GM12875 (cell line): ENCODE measurements around the gene PAPOLG.

Experiments
- H3K4me3 ChIP-seq: one replicate; pipeline ENCODE4 v1.5.1; 2011; ENCODE audit warnings: low read depth, low read length, control low read depth
- TF ChIP-seq, protein P1 (sequence below): IDR thresholded peaks from 2 replicates; pipeline ENCODE4 v1.5.1; 2011; ENCODE audit warnings: low read depth, mild to moderate bottlenecking, control low read depth, inconsistent platforms, low read length, moderate library complexity, borderline replicate concordance; ENCODE audit not compliant: insufficient read depth

Gene PAPOLG

DNA sequence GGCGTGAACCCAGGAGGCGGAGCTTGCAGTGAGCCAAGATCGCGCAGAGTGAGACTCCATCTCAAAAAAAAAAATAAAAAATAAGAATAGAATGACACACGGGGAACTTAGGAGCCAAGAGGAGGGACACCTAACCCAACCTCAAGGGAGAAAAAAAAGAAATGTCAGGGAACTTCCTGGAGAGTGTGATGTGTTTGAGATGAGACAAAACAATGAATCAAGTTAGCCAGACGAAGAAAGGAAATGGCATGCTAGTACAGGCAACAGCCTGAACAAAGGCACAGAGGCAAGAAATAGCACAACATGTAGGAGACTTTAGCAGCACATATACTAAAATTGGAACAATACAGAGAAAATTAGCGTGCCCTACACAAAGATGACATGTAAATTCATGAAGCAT is 36.7 kb upstream of the PAPOLG start:
- TF ChIP-seq, protein P1, sequence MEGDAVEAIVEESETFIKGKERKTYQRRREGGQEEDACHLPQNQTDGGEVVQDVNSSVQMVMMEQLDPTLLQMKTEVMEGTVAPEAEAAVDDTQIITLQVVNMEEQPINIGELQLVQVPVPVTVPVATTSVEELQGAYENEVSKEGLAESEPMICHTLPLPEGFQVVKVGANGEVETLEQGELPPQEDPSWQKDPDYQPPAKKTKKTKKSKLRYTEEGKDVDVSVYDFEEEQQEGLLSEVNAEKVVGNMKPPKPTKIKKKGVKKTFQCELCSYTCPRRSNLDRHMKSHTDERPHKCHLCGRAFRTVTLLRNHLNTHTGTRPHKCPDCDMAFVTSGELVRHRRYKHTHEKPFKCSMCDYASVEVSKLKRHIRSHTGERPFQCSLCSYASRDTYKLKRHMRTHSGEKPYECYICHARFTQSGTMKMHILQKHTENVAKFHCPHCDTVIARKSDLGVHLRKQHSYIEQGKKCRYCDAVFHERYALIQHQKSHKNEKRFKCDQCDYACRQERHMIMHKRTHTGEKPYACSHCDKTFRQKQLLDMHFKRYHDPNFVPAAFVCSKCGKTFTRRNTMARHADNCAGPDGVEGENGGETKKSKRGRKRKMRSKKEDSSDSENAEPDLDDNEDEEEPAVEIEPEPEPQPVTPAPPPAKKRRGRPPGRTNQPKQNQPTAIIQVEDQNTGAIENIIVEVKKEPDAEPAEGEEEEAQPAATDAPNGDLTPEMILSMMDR, result no peak

DNA sequence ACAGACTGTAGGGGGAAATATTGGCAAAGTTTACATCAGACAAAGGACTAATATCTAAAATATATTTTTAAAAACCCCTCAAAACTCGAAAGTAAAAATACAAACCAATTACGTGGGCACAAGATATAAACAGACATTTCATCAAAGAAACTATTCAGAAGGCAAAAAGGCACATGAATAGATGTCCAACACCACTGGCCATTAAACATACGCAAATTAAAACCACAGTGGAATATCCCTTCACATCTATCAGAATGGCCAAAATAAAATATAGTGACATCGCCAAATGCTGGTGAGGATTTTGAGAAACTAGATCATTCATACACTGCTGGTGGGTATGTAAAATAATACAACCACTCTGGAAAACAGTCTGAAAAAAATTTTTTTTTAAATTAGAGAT is 30.6 kb upstream of the PAPOLG start:
- TF ChIP-seq, protein P1, result no peak

More for the DNA sequence above, 36.7 kb upstream of the PAPOLG start:
- no peak overlapping the region for H3K4me3 ChIP-seq

DNA sequence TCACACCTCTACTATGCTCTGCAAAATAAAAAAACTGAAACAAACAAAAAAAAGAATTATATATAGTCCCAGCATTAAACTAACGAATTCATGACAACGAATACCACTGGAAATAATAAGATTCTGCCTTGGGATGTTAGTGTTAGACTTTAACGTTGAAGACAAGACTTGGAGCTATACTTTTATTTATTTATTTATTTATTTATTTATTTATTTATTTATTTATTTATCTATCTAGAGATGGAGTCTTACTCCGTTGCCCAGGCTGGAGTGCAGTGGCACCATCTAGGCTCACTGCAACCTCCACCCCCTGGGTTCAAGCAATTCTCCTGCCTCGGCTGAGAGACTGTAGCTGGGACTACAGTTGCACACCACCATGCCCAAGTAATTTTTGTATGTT is 27.2 kb upstream of the PAPOLG start:
- TF ChIP-seq, protein P1, result no peak
- no peak overlapping the region for H3K4me3 ChIP-seq

More for the DNA sequence above, 30.6 kb upstream of the PAPOLG start:
- H3K4me3 ChIP-seq, result no peak overlapping the region

DNA sequence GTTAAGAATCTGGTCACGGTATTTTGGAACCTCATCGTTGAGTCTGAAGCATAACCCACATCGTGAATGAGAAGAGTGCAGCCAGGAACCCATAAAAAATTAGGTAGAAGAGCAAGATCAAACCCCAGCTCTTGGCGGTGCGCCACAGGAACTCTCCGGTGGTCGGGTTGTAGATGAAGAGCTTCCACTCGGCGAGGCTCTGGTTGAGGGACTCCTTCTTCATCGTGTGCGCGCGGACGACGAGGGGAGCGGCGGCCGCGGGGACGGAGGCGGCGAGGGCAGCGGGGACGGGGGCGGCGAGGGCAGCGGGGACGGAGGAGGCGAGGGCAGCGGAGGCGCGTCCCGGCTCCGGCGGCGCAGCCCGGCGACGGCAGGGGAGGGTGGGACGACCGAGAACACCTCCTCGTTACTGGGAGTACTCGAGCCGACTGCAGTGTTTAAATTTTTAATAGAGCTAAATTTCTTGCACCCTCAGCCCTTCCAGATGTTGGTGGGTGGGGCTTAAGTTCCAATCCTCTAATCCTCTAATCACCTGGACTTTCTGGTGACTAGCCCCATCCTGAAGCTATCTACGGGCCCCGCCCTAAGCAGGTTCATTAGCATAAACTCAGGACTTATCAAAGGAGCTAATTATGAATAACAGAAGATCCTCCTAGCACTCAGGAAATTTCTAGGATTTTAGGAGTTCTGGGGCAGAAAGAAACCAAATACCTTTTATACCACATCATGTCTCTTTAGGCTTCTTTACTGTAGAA is 20.4 kb upstream of the PAPOLG start:
- TF ChIP-seq, protein P1, result no peak
- H3K4me3 ChIP-seq, result no peak overlapping the region

DNA sequence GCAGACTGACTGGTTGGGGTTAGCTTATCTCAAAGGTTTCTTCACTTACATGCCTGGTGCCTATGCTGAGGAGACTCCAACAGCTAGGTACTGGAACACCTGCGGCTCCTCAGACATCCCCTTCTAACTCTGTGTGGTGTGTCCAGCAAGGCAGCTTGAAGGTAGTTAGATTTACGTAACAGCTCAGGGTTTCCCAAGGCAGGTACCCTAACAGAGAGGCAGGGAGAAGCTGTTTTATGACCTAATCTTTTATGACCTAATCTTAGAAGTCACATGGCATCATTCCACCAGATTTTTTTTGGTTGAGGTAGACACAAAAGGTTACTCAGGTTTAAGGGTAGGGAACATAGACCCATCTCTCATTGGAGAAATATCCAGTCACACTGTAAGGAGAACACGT is 17.4 kb upstream of the PAPOLG start:
- H3K4me3 ChIP-seq, result no peak overlapping the region
- TF ChIP-seq, protein P1, result no peak

DNA sequence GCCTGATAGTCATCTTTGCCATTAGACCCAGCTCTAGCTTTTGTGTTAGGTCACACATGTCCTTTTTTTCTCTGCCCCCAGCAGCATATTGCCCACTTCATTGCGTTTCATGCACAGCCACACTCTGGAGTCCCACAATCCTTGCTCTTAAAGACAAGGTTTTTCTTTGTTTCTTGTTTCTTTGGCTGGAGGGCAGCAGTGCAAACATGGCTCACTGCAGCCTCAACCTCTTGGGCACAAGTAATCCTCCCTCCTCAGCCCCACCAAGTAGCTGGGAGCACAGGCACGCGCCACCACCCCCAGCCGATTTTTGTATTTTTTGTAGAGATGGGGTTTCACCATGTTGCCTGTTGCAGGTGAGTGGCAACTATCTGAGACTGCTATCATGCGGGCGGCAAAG is 16.9 kb upstream of the PAPOLG start:
- TF ChIP-seq, protein P1, result no peak
- no peak overlapping the region for H3K4me3 ChIP-seq

DNA sequence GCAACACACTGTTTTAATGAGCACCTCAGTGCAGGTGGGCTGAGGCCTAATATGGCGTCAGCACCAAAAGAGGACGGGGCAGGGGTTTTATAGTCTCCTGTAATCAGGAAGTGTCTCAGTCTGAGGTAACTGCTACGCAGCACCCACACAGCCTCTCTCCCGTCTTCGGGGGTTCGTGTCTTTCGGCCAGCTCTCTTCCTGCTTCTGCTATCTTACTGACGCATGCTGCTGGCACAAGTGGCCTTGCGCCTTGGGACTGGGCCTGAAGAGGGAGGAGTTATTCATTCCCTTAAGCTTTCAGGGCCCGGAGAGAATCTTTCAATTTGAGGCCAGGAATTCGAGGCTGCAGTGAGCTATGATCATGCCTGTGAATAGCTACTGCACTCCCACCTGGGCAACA is 14.5 kb upstream of the PAPOLG start:
- H3K4me3 ChIP-seq, result no peak overlapping the region
- TF ChIP-seq, protein P1, result no peak
